Small intestine (tissue), 7 donors: Measurements from ENCODE around the gene MFAP1. TPM values are rescaled to one million over a fixed set of nuclear protein-coding genes. Genes with fewer than 3 reads are reported as not detected.
A peak's percentile ranks its signal among the peaks of the same experiment; 100 is the strongest.
"Not testable (repeated sequence)": the region's sequence is repeated elsewhere in the genome, so short reads cannot be mapped to it uniquely, and the experiment has no call there.

Experiments used
- DNase-seq, 2 donors: peaks; one replicate each; pipeline versions ENCODE4 v3.0.0 to v3.0.0-alpha.2; 2013
- FAIRE-seq: peaks from 2 replicates; lab custom pipeline; 2012; peaks lifted over from hg19 to GRCh38; lab: Jason Lieb, UNC
- H3K27ac ChIP-seq, 3 donors: one replicate each; pipeline ENCODE4 v1.5.1; 2013; ENCODE audit warnings: low read length in 2 of 3, mild to moderate bottlenecking in 2 of 3, control low read depth in 1 of 3, inconsistent platforms in 1 of 3, low read depth in 1 of 3, moderate library complexity in 1 of 3
- H3K27me3 ChIP-seq, 3 donors: one replicate each; pipeline ENCODE4 v1.6.1; 2013; ENCODE audit warnings: low read length in 3 of 3, inconsistent platforms in 1 of 3; ENCODE audit not compliant: control insufficient read depth in 3 of 3, insufficient read depth in 3 of 3
- H3K36me3 ChIP-seq, 3 donors: one replicate each; pipeline ENCODE4 v1.6.1; 2013; ENCODE audit warnings: low read length in 3 of 3, inconsistent platforms in 1 of 3, low read depth in 1 of 3, mild to moderate bottlenecking in 1 of 3, moderate library complexity in 1 of 3; ENCODE audit not compliant: control insufficient read depth in 3 of 3, insufficient read depth in 2 of 3
- H3K4me1 ChIP-seq, 3 donors: one replicate each; pipeline ENCODE4 v1.6.1; 2013; ENCODE audit warnings: low read length in 2 of 3, inconsistent platforms in 1 of 3, low read depth in 1 of 3, mild to moderate bottlenecking in 1 of 3, moderate library complexity in 1 of 3; ENCODE audit not compliant: control insufficient read depth in 3 of 3, insufficient read depth in 2 of 3
- H3K4me3 ChIP-seq, 3 donors: one replicate each; pipeline ENCODE4 v1.5.1; 2013; ENCODE audit warnings: low read length in 3 of 3, control low read depth in 1 of 3, inconsistent platforms in 1 of 3, low read depth in 1 of 3, mild to moderate bottlenecking in 1 of 3, moderate library complexity in 1 of 3
- H3K9me3 ChIP-seq, 2 donors: one replicate each; pipeline ENCODE4 v1.6.1; 2013; ENCODE audit warnings: low read depth in 1 of 2, low read length in 1 of 2; ENCODE audit not compliant: control insufficient read depth in 2 of 2, insufficient read depth in 1 of 2
- WGBS, 3 donors: extraction: QIAGEN DNeasy Blood & Tissue Kit; methylation state at CpG; one replicate each; pipeline ENCODE4 v1.1.7; 2013; 5-methylcytosine and 5-hydroxymethylcytosine counted together
- polyA plus RNA-seq, 4 donors: library from polyadenylated mRNA; stranded (reverse) in 3 of 4; unstranded in 1 of 4; fragments of 200-250 nt in 3 of 4; fragments of 120-200 nt in 1 of 4; gene quantifications; one replicate each; pipeline versions ENCODE4 v1.2.1 to v1.2.3, GENCODE V29; 2013
- donor health status: healthy with polysubstance abuse.
- donor health status: control.
- donor health status: control.
- donor health status: Bipolar disorder and iron deficiency.
- donor health status: healthy.

Gene MFAP1
- polyA plus RNA-seq, 4 donors: 16.2 to 36.6 (median 19.5) TPM

GRCh38 chr15:43829951-43830540, 5.6 kb upstream of the MFAP1 start:
- not testable (repeated sequence) for FAIRE-seq, H3K27me3 ChIP-seq, H3K4me3 ChIP-seq, H3K9me3 ChIP-seq, H3K27ac ChIP-seq, DNase-seq, H3K4me1 ChIP-seq
- H3K36me3 ChIP-seq: peaks cover 0 to 10% (median 3%) of the 10 kb centered on the region in 3 donors
- WGBS, 3 donors: 81 to 90% (median 89%) methylated on average over 9 of the region's 9 CpGs

GRCh38 chr15:43828061-43828657, 3.7 kb upstream of the MFAP1 start:
- WGBS, 3 donors: 43 to 47% (median 47%) methylated on average over 6 of the region's 6 CpGs
- H3K27me3 ChIP-seq: no peaks in the 10 kb centered on the region
- FAIRE-seq: no peak
- H3K36me3 ChIP-seq: peaks cover 0 to 5% (median 2%) of the 10 kb centered on the region in 3 donors
- no peak for DNase-seq
- H3K4me1 ChIP-seq: peaks cover 0 to 9% (median 4%) of the 10 kb centered on the region in 3 donors
- no peak overlapping the region for H3K4me3 ChIP-seq
- H3K9me3 ChIP-seq: no peaks in the 10 kb centered on the region
- peak overlapping the region in 1 of 3 donors; percentile 7 for H3K27ac ChIP-seq

- peaks cover 0 to 2% (median 0%) of the 10 kb centered on the region in 3 donors for H3K36me3 ChIP-seq
- no peak for FAIRE-seq
- H3K27me3 ChIP-seq: no peaks in the 10 kb centered on the region
- peak within 1 kb of the TSS; percentile 34 to 71 (median 50) for H3K27ac ChIP-seq
- DNase-seq: peak; percentile 84 to 88
- H3K4me1 ChIP-seq: peaks cover 0 to 11% (median 4%) of the 10 kb centered on the region in 3 donors
- no peaks in the 10 kb centered on the region for H3K9me3 ChIP-seq
- peak within 1 kb of the TSS in 2 of 3 donors; percentile 63 to 68 for H3K4me3 ChIP-seq
- 2 to 3% (median 2%) methylated on average over 48 of the region's 48 CpGs for WGBS, 3 donors
Measured at GRCh38 chr15:43826508-43827341, 2.2 kb upstream of the MFAP1 start, which contains the start of gene WDR76. Gene WDR76 (plus strand): TSS chr15:43827002. CDS start chr15:43827033, 31 bp downstream.

GRCh38 chr15:43826029-43826507, 1.6 kb upstream of the MFAP1 start:
- FAIRE-seq: no peak
- peak overlapping the region in 1 of 3 donors; percentile 68 for H3K4me3 ChIP-seq
- no peaks in the 10 kb centered on the region for H3K36me3 ChIP-seq
- WGBS, 3 donors: 94 to 98% (median 94%) methylated on average over 11 of the region's 11 CpGs
- peak overlapping the region in 1 of 3 donors; percentile 71 for H3K27ac ChIP-seq
- no peaks in the 10 kb centered on the region for H3K9me3 ChIP-seq
- DNase-seq: no peak
- peaks cover 0 to 11% (median 4%) of the 10 kb centered on the region in 3 donors for H3K4me1 ChIP-seq
- H3K27me3 ChIP-seq: no peaks in the 10 kb centered on the region

- not testable (repeated sequence) for H3K27ac ChIP-seq, DNase-seq, H3K36me3 ChIP-seq, H3K27me3 ChIP-seq, FAIRE-seq, H3K9me3 ChIP-seq, H3K4me3 ChIP-seq
- 94 to 97% (median 96%) methylated on average over 11 of the region's 11 CpGs for WGBS, 3 donors
- peaks cover 0 to 11% (median 4%) of the 10 kb centered on the region in 3 donors for H3K4me1 ChIP-seq
Measured at GRCh38 chr15:43825305-43825704, 815 bp upstream of the MFAP1 start.

- Histone ChIP-seq H3K9me3 (no peaks in the 10 kb centered on the region), H3K36me3 (peaks cover 0 to 14% (median 2%) of the 10 kb centered on the region in 3 donors), H3K27me3 (no peaks in the 10 kb centered on the region), H3K4me1 (peaks cover 0 to 11% (median 4%) of the 10 kb centered on the region in 3 donors), H3K27ac (no peak overlapping the region), H3K4me3 (no peak overlapping the region)
- FAIRE-seq: no peak
- WGBS, 3 donors: 53 to 66% (median 53%) methylated on average over 3 of the region's 3 CpGs
- no peak for DNase-seq
Measured at GRCh38 chr15:43821505-43821904, 3.0 kb downstream of the MFAP1 start.

GRCh38 chr15:43815064-43815463, 9.4 kb downstream of the MFAP1 start:
- H3K27me3 ChIP-seq, H3K4me1 ChIP-seq, H3K27ac ChIP-seq, H3K4me3 ChIP-seq, H3K9me3 ChIP-seq, DNase-seq, FAIRE-seq: not testable (repeated sequence)
- H3K36me3 ChIP-seq: peaks cover 13 to 57% (median 18%) of the 10 kb centered on the region in 3 donors
- WGBS, 3 donors: 93 to 99% (median 98%) methylated on average over 5 of the region's 5 CpGs
